ENCODE results near the gene SERPINB2.

DNA sequence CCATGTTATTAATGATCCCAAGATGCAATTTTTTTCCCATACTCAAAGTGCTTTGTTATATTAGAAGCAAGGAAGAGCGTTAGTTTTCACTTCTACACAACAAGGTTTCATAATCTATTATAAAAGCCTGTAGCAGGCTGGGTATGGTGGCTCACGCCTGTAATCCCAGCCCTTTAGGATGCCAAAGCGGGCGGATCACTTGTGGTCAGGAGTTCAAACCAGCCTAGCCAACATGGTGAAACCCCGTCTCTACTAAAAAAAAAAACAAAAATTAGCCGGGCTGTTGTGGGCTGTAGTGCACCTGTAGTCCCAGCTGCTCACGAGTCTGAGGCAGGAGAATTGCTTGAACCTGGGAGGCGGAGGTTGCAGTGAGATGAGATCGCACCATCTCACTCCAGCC, 19.0 kb upstream of the SERPINB2 start:
- no peak for TF ChIP-seq POLR2A (IDR thresholded peaks at IDR 0.05; ENCODE audit: low read depth, low read length)
- TF ChIP-seq, protein P1, sequence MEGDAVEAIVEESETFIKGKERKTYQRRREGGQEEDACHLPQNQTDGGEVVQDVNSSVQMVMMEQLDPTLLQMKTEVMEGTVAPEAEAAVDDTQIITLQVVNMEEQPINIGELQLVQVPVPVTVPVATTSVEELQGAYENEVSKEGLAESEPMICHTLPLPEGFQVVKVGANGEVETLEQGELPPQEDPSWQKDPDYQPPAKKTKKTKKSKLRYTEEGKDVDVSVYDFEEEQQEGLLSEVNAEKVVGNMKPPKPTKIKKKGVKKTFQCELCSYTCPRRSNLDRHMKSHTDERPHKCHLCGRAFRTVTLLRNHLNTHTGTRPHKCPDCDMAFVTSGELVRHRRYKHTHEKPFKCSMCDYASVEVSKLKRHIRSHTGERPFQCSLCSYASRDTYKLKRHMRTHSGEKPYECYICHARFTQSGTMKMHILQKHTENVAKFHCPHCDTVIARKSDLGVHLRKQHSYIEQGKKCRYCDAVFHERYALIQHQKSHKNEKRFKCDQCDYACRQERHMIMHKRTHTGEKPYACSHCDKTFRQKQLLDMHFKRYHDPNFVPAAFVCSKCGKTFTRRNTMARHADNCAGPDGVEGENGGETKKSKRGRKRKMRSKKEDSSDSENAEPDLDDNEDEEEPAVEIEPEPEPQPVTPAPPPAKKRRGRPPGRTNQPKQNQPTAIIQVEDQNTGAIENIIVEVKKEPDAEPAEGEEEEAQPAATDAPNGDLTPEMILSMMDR (IDR thresholded peaks at IDR 0.05 in 2 of 3, conservative IDR thresholded peaks at IDR 0.05 in 1 of 3; ENCODE audit: control insufficient read depth in 2 of 3, extremely low read depth in 1 of 3, insufficient read depth in 1 of 3, low read depth in 3 of 3, low read length in 3 of 3), result no peak
- TF ChIP-seq HDGF (IDR thresholded peaks at IDR 0.05), result no peak
- TF ChIP-seq POLR2AphosphoS5 (IDR thresholded peaks at IDR 0.05; ENCODE audit: low read length), result no peak
- no peak for TF ChIP-seq GABPA (IDR thresholded peaks at IDR 0.05; ENCODE audit: low read depth)
- no peak for TF ChIP-seq EP300 (IDR thresholded peaks at IDR 0.05; ENCODE audit: borderline replicate concordance in 1 of 2, control insufficient read depth in 1 of 2, low read depth in 2 of 2, low read length in 2 of 2)
- TF ChIP-seq KDM1A (IDR thresholded peaks at IDR 0.05; ENCODE audit: borderline replicate concordance), result no peak
- no peak for TF ChIP-seq WRNIP1 (IDR thresholded peaks at IDR 0.05; ENCODE audit: borderline replicate concordance, low read depth, low read length)
- no peak for TF ChIP-seq E2F8 (IDR thresholded peaks at IDR 0.05; ENCODE audit: low read depth, partially characterized antibody)
- no peak for TF ChIP-seq RAD21 (IDR thresholded peaks at IDR 0.05; ENCODE audit: insufficient read depth, low read depth, low read length)
- no peak for TF ChIP-seq SMAD1 (IDR thresholded peaks at IDR 0.05; ENCODE audit: low read depth, partially characterized antibody)
- TF ChIP-seq FOS (IDR thresholded peaks at IDR 0.05; ENCODE audit: borderline replicate concordance, extremely low read depth, insufficient read length), result no peak
- TF ChIP-seq CEBPZ (IDR thresholded peaks at IDR 0.05; ENCODE audit: low read depth, low read length), result no peak
- no peak for TF ChIP-seq YY1 (IDR thresholded peaks at IDR 0.05; ENCODE audit: low read depth, low read length)

Data from GM12878 (cell line).